Endothelial cell of umbilical vein (primary cell): Measurements from ENCODE around the gene PTGES. TPM values are rescaled to one million over a fixed set of nuclear protein-coding genes. Genes with fewer than 3 reads are reported as not detected.

Experiments
- BruUV-seq: library from RNA; stranded (reverse); fragments of 400-500 nt; replicated peaks from 2 replicates; lab custom pipeline; 2021; lab: Mats Ljungman, UMichigan
- CTCF ChIA-PET: fragments of 300-600, 350-600 bp; sonication (Branson Sonifier 250); formaldehyde crosslinking; loops from one replicate; lab custom pipeline; 2021; ENCODE audit warnings: antibody characterized with exemption, inconsistent platforms; lab: Charles Lee
- POLR2A ChIA-PET: fragments of 300-600, 350-600 bp; sonication (Branson Sonifier 250); formaldehyde crosslinking; loops from one replicate; lab custom pipeline; 2021; ENCODE audit warnings: antibody characterized with exemption, inconsistent platforms; lab: Charles Lee
- DNase-seq: peaks from one replicate; pipeline ENCODE4 v3.0.0-alpha.2; 2011; ENCODE audit warnings: low read depth, low spot score
- FAIRE-seq: peaks from 2 replicates; lab custom pipeline; 2011; peaks lifted over from hg19 to GRCh38; lab: Jason Lieb, UNC
- H2AFZ ChIP-seq: 2 replicates; pipeline ENCODE4 v1.6.0; 2012; ENCODE audit warnings: low read depth, low read length, control low read depth, inconsistent platforms
- H3K27ac ChIP-seq: 2 replicates; pipeline ENCODE4 v1.5.1; 2011; ENCODE audit warnings: low read depth, mild to moderate bottlenecking, control low read depth, low read length, moderate library complexity; ENCODE audit not compliant: insufficient read depth
- H3K27me3 ChIP-seq, 2 experiments: 2 replicates each; pipeline versions ENCODE4 v1.6.0 to v1.6.1; 2011; ENCODE audit warnings: low read length in 2 of 2, mixed read lengths in 1 of 2; ENCODE audit not compliant: control insufficient read depth in 2 of 2, insufficient read depth in 2 of 2
- H3K36me3 ChIP-seq, 2 experiments: 2 replicates in 1 of 2; 3 replicates in 1 of 2; pipeline ENCODE4 v1.5.1; 2011; ENCODE audit warnings: low read length in 2 of 2, mild to moderate bottlenecking in 1 of 2, moderate library complexity in 1 of 2; ENCODE audit not compliant: control insufficient read depth in 2 of 2, insufficient read depth in 2 of 2; ENCODE audit errors: extremely low read depth in 1 of 2
- H3K4me1 ChIP-seq: 3 replicates; pipeline ENCODE4 v1.5.1; 2011; ENCODE audit warnings: mild to moderate bottlenecking, low read length; ENCODE audit not compliant: control insufficient read depth, insufficient read depth; ENCODE audit errors: extremely low read depth
- H3K4me2 ChIP-seq: 2 replicates; pipeline ENCODE4 v1.6.1; 2011; ENCODE audit warnings: low read length, control low read depth, mixed read lengths; ENCODE audit not compliant: insufficient read depth
- H3K4me3 ChIP-seq, 3 experiments: fragments of 200-600 bp in 1 of 3; sonication (generic), shearing (Covaris generic) in 1 of 3; replicated peaks in 1 of 3; 2 replicates each; pipeline ENCODE4 v1.5.1; 2011 to 2016; ENCODE audit warnings: control low read depth in 3 of 3, low read length in 3 of 3, mild to moderate bottlenecking in 2 of 3, inconsistent platforms in 1 of 3, low read depth in 1 of 3, moderate library complexity in 1 of 3; ENCODE audit not compliant: insufficient read depth in 1 of 3
- H3K79me2 ChIP-seq: 2 replicates; pipeline ENCODE4 v1.6.0; 2012; ENCODE audit warnings: low read length, inconsistent platforms; ENCODE audit not compliant: control insufficient read depth, insufficient read depth
- H3K9ac ChIP-seq: replicated peaks from 2 replicates; pipeline ENCODE3; 2011; ENCODE audit warnings: low read length, control low read depth; ENCODE audit not compliant: insufficient read depth; ENCODE audit errors: extremely low read depth
- H3K9me1 ChIP-seq: replicated peaks from 3 replicates; pipeline ENCODE4 v1.6.0; 2011; ENCODE audit warnings: mild to moderate bottlenecking, low read length; ENCODE audit not compliant: control insufficient read depth, insufficient read depth; ENCODE audit errors: extremely low read depth
- H3K9me3 ChIP-seq: replicated peaks from 2 replicates; pipeline ENCODE4 v1.5.1; 2012; ENCODE audit warnings: low read length, inconsistent platforms; ENCODE audit not compliant: control insufficient read depth, insufficient read depth
- H4K20me1 ChIP-seq: replicated peaks from 2 replicates; pipeline ENCODE3; 2011; ENCODE audit warnings: mild to moderate bottlenecking, low read length; ENCODE audit not compliant: control insufficient read depth, insufficient read depth; ENCODE audit errors: extremely low read depth
- CTCF ChIP-seq, 2 donors: IDR thresholded peaks; 1 replicate in 1 of 2; 2 replicates in 1 of 2; pipeline ENCODE4 v1.5.1; 2011; ENCODE audit warnings: low read length in 2 of 2, mild to moderate bottlenecking in 2 of 2, moderate library complexity in 2 of 2, control low read depth in 1 of 2, inconsistent platforms in 1 of 2, low read depth in 1 of 2; ENCODE audit not compliant: insufficient read depth in 1 of 2; ENCODE audit errors: extremely low read depth in 1 of 2
- EZH2 ChIP-seq: IDR thresholded peaks from 2 replicates; pipeline ENCODE4 v1.6.1; 2012; ENCODE audit warnings: borderline replicate concordance, low read depth, mild to moderate bottlenecking, moderate library complexity, low read length, inconsistent platforms; ENCODE audit not compliant: severe bottlenecking
- FOS ChIP-seq: IDR thresholded peaks from 2 replicates; pipeline ENCODE4 v1.6.1; 2011; ENCODE audit warnings: mild to moderate bottlenecking, low read length, moderate library complexity, borderline replicate concordance; ENCODE audit not compliant: insufficient read depth
- GATA2 ChIP-seq: IDR thresholded peaks from 2 replicates; pipeline ENCODE4 v1.7.0; 2011; ENCODE audit warnings: low read depth, mild to moderate bottlenecking, moderate library complexity, mixed read lengths, low read length; ENCODE audit not compliant: insufficient read length, insufficient read depth
- JUN ChIP-seq: IDR thresholded peaks from 2 replicates; pipeline ENCODE4 v1.6.1; 2011; ENCODE audit warnings: borderline replicate concordance, low read depth; ENCODE audit not compliant: insufficient read length, insufficient read depth
- MAX ChIP-seq: IDR thresholded peaks from 2 replicates; pipeline ENCODE4 v1.6.1; 2011; ENCODE audit not compliant: insufficient read depth, insufficient read length
- MYC ChIP-seq: IDR thresholded peaks from one replicate; pipeline ENCODE4 v1.6.1; 2011; ENCODE audit warnings: mild to moderate bottlenecking, low read depth, low read length
- POLR2A ChIP-seq: IDR thresholded peaks from 2 replicates; pipeline ENCODE4 v1.6.1; 2012; ENCODE audit warnings: low read depth, mild to moderate bottlenecking, control low read depth, low read length
- POLR2AphosphoS5 ChIP-seq: IDR thresholded peaks from 2 replicates; pipeline ENCODE4 v1.6.1; 2012; ENCODE audit warnings: low read depth, mild to moderate bottlenecking, control low read depth, low read length, moderate library complexity; ENCODE audit not compliant: insufficient read depth
- dilution Hi-C: fragments of 300-500 bp; cut with MboI; formaldehyde crosslinking; loops from one replicate; pipeline ENCODE4 v1.15.0; 2019; ENCODE audit warnings: low sequenced_read_pairs; ENCODE audit not compliant: extremely low pct_ligation_motif_present
- intact Hi-C: fragments of 100-400 bp; cut with micrococcal nuclease; formaldehyde crosslinking; loops from one replicate; pipeline ENCODE4 v1.10.0; 2022
- polyA plus RNA-seq, 4 experiments: library from polyadenylated mRNA; depleted of rRNA in 3 of 4; stranded (reverse) in 3 of 4; unstranded in 1 of 4; fragments of >200 nt; gene quantifications; 2 replicates each; pipeline versions ENCODE4 v1.2.1 to v1.2.3, GENCODE V29; 2011 to 2012; ENCODE audit warnings: missing spikeins in 1 of 4
- total RNA-seq: library from RNA; stranded (reverse); gene quantifications from 2 replicates; pipeline ENCODE4 v1.2.3, GENCODE V29; 2021

PTGES gene
- total and polyA plus RNA-seq, 2 donors (not counting 3 experiments of a cell fraction or from before 2014, with no cell fraction given): not detected

GRCh38 chr9:129722913-129723312, 29.9 kb downstream of the PTGES start:
- CTCF ChIA-PET: interaction anchor here (1.5 to 1.6 kb wide), 2 partner anchors 15 to 40 kb away, joined by 3 to 5 read pairs; no protein-coding TSS in a partner anchor
- H3K36me3 ChIP-seq: no peaks in the 10 kb centered on the region
- H3K4me1 ChIP-seq: no peaks in the 10 kb centered on the region
- H3K27ac ChIP-seq: no peak overlapping the region
- TF ChIP-seq MYC: no peak
- no peak for TF ChIP-seq CTCF (IDR thresholded peaks at IDR 0.05; ENCODE audit: extremely low read depth in 1 of 2, insufficient read depth in 1 of 2, low read depth in 1 of 2, low read length in 2 of 2)
- TF ChIP-seq GATA2: no peak
- no peak for TF ChIP-seq MAX
- TF ChIP-seq POLR2A: no peak
- no peak overlapping the region for H3K4me3 ChIP-seq
- POLR2A ChIA-PET: no interaction called here
- no peaks in the 10 kb centered on the region for H3K79me2 ChIP-seq
- DNase-seq (no peak), FAIRE-seq (no peak)
- BruUV-seq: no TSS peak
- no peaks in the 10 kb centered on the region for H4K20me1 ChIP-seq
- dilution Hi-C loops: no loop called here
- no peaks in the 10 kb centered on the region for H3K9me1 ChIP-seq
- H3K4me2 ChIP-seq: no peak overlapping the region
- intact Hi-C loops: no loop called here
- H3K9me3 ChIP-seq: no peaks in the 10 kb centered on the region
- no peaks in the 10 kb centered on the region for H3K27me3 ChIP-seq
- no peak overlapping the region for H2AFZ ChIP-seq
- no peak overlapping the region for H3K9ac ChIP-seq

- BruUV-seq: no TSS peak
- Histone ChIP-seq H3K36me3 (no peaks in the 10 kb centered on the region), H4K20me1 (no peaks in the 10 kb centered on the region), H3K9me3 (no peaks in the 10 kb centered on the region), H3K27me3 (no peaks in the 10 kb centered on the region), H3K79me2 (no peaks in the 10 kb centered on the region), H3K4me1 (no peaks in the 10 kb centered on the region), H3K4me2 (no peak overlapping the region), H2AFZ (no peak overlapping the region), H3K9ac (no peak overlapping the region), H3K27ac (no peak overlapping the region), H3K4me3 (no peak overlapping the region), H3K9me1 (no peaks in the 10 kb centered on the region)
- no peak for FAIRE-seq
- intact Hi-C loops: no loop called here
- dilution Hi-C loops: no loop called here
- no peak for TF ChIP-seq MAX
- no peak for TF ChIP-seq JUN
- TF ChIP-seq POLR2A: no peak
- TF ChIP-seq CTCF (IDR thresholded peaks at IDR 0.05; ENCODE audit: extremely low read depth in 1 of 2, insufficient read depth in 1 of 2, low read depth in 1 of 2, low read length in 2 of 2): no peak
- no peak for TF ChIP-seq POLR2AphosphoS5
- no peak for TF ChIP-seq FOS
- TF ChIP-seq MYC: no peak
- no peak for TF ChIP-seq GATA2
- no peak for TF ChIP-seq EZH2
- CTCF ChIA-PET: no interaction called here
- no peak for DNase-seq
- POLR2A ChIA-PET: no interaction called here
Measured at GRCh38 chr9:129720865-129721545, 31.8 kb downstream of the PTGES start.
